Endothelial cell of umbilical vein (primary cell): ENCODE data around the gene NCS1. TPM values are rescaled to one million over a fixed set of nuclear protein-coding genes. Genes with fewer than 3 reads are reported as not detected.

ENCODE experiments used
- BruUV-seq: library from RNA; stranded (reverse); fragments of 400-500 nt; replicated peaks from 2 replicates; lab custom pipeline; 2021; lab: Mats Ljungman, UMichigan
- CTCF ChIA-PET: fragments of 300-600, 350-600 bp; sonication (Branson Sonifier 250); formaldehyde crosslinking; loops from one replicate; lab custom pipeline; 2021; ENCODE audit warnings: antibody characterized with exemption, inconsistent platforms; lab: Charles Lee
- POLR2A ChIA-PET: fragments of 300-600, 350-600 bp; sonication (Branson Sonifier 250); formaldehyde crosslinking; loops from one replicate; lab custom pipeline; 2021; ENCODE audit warnings: antibody characterized with exemption, inconsistent platforms; lab: Charles Lee
- DNase-seq: peaks from one replicate; pipeline ENCODE4 v3.0.0-alpha.2; 2011; ENCODE audit warnings: low read depth, low spot score
- FAIRE-seq: peaks from 2 replicates; lab custom pipeline; 2011; peaks lifted over from hg19 to GRCh38; lab: Jason Lieb, UNC
- H2AFZ ChIP-seq: 2 replicates; pipeline ENCODE4 v1.6.0; 2012; ENCODE audit warnings: low read depth, low read length, control low read depth, inconsistent platforms
- H3K27ac ChIP-seq: 2 replicates; pipeline ENCODE4 v1.5.1; 2011; ENCODE audit warnings: low read depth, mild to moderate bottlenecking, control low read depth, low read length, moderate library complexity; ENCODE audit not compliant: insufficient read depth
- H3K27me3 ChIP-seq, 2 experiments: 2 replicates each; pipeline versions ENCODE4 v1.6.0 to v1.6.1; 2011; ENCODE audit warnings: low read length in 2 of 2, mixed read lengths in 1 of 2; ENCODE audit not compliant: control insufficient read depth in 2 of 2, insufficient read depth in 2 of 2
- H3K36me3 ChIP-seq, 2 experiments: 2 replicates in 1 of 2; 3 replicates in 1 of 2; pipeline ENCODE4 v1.5.1; 2011; ENCODE audit warnings: low read length in 2 of 2, mild to moderate bottlenecking in 1 of 2, moderate library complexity in 1 of 2; ENCODE audit not compliant: control insufficient read depth in 2 of 2, insufficient read depth in 2 of 2; ENCODE audit errors: extremely low read depth in 1 of 2
- H3K4me1 ChIP-seq: 3 replicates; pipeline ENCODE4 v1.5.1; 2011; ENCODE audit warnings: mild to moderate bottlenecking, low read length; ENCODE audit not compliant: control insufficient read depth, insufficient read depth; ENCODE audit errors: extremely low read depth
- H3K4me2 ChIP-seq: 2 replicates; pipeline ENCODE4 v1.6.1; 2011; ENCODE audit warnings: low read length, control low read depth, mixed read lengths; ENCODE audit not compliant: insufficient read depth
- H3K4me3 ChIP-seq, 3 experiments: fragments of 200-600 bp in 1 of 3; sonication (generic), shearing (Covaris generic) in 1 of 3; replicated peaks in 1 of 3; 2 replicates each; pipeline ENCODE4 v1.5.1; 2011 to 2016; ENCODE audit warnings: control low read depth in 3 of 3, low read length in 3 of 3, mild to moderate bottlenecking in 2 of 3, inconsistent platforms in 1 of 3, low read depth in 1 of 3, moderate library complexity in 1 of 3; ENCODE audit not compliant: insufficient read depth in 1 of 3
- H3K79me2 ChIP-seq: 2 replicates; pipeline ENCODE4 v1.6.0; 2012; ENCODE audit warnings: low read length, inconsistent platforms; ENCODE audit not compliant: control insufficient read depth, insufficient read depth
- H3K9ac ChIP-seq: replicated peaks from 2 replicates; pipeline ENCODE3; 2011; ENCODE audit warnings: low read length, control low read depth; ENCODE audit not compliant: insufficient read depth; ENCODE audit errors: extremely low read depth
- H3K9me1 ChIP-seq: replicated peaks from 3 replicates; pipeline ENCODE4 v1.6.0; 2011; ENCODE audit warnings: mild to moderate bottlenecking, low read length; ENCODE audit not compliant: control insufficient read depth, insufficient read depth; ENCODE audit errors: extremely low read depth
- H3K9me3 ChIP-seq: replicated peaks from 2 replicates; pipeline ENCODE4 v1.5.1; 2012; ENCODE audit warnings: low read length, inconsistent platforms; ENCODE audit not compliant: control insufficient read depth, insufficient read depth
- H4K20me1 ChIP-seq: replicated peaks from 2 replicates; pipeline ENCODE3; 2011; ENCODE audit warnings: mild to moderate bottlenecking, low read length; ENCODE audit not compliant: control insufficient read depth, insufficient read depth; ENCODE audit errors: extremely low read depth
- EZH2 ChIP-seq: IDR thresholded peaks from 2 replicates; pipeline ENCODE4 v1.6.1; 2012; ENCODE audit warnings: borderline replicate concordance, low read depth, mild to moderate bottlenecking, moderate library complexity, low read length, inconsistent platforms; ENCODE audit not compliant: severe bottlenecking
- FOS ChIP-seq: IDR thresholded peaks from 2 replicates; pipeline ENCODE4 v1.6.1; 2011; ENCODE audit warnings: mild to moderate bottlenecking, low read length, moderate library complexity, borderline replicate concordance; ENCODE audit not compliant: insufficient read depth
- GATA2 ChIP-seq: IDR thresholded peaks from 2 replicates; pipeline ENCODE4 v1.7.0; 2011; ENCODE audit warnings: low read depth, mild to moderate bottlenecking, moderate library complexity, mixed read lengths, low read length; ENCODE audit not compliant: insufficient read length, insufficient read depth
- JUN ChIP-seq: IDR thresholded peaks from 2 replicates; pipeline ENCODE4 v1.6.1; 2011; ENCODE audit warnings: borderline replicate concordance, low read depth; ENCODE audit not compliant: insufficient read length, insufficient read depth
- MAX ChIP-seq: IDR thresholded peaks from 2 replicates; pipeline ENCODE4 v1.6.1; 2011; ENCODE audit not compliant: insufficient read depth, insufficient read length
- MYC ChIP-seq: IDR thresholded peaks from one replicate; pipeline ENCODE4 v1.6.1; 2011; ENCODE audit warnings: mild to moderate bottlenecking, low read depth, low read length
- POLR2A ChIP-seq: IDR thresholded peaks from 2 replicates; pipeline ENCODE4 v1.6.1; 2012; ENCODE audit warnings: low read depth, mild to moderate bottlenecking, control low read depth, low read length
- POLR2AphosphoS5 ChIP-seq: IDR thresholded peaks from 2 replicates; pipeline ENCODE4 v1.6.1; 2012; ENCODE audit warnings: low read depth, mild to moderate bottlenecking, control low read depth, low read length, moderate library complexity; ENCODE audit not compliant: insufficient read depth
- dilution Hi-C: fragments of 300-500 bp; cut with MboI; formaldehyde crosslinking; loops from one replicate; pipeline ENCODE4 v1.15.0; 2019; ENCODE audit warnings: low sequenced_read_pairs; ENCODE audit not compliant: extremely low pct_ligation_motif_present
- intact Hi-C: fragments of 100-400 bp; cut with micrococcal nuclease; formaldehyde crosslinking; loops from one replicate; pipeline ENCODE4 v1.10.0; 2022
- polyA plus RNA-seq, 4 experiments: library from polyadenylated mRNA; depleted of rRNA in 3 of 4; stranded (reverse) in 3 of 4; unstranded in 1 of 4; fragments of >200 nt; gene quantifications; 2 replicates each; pipeline versions ENCODE4 v1.2.1 to v1.2.3, GENCODE V29; 2011 to 2012; ENCODE audit warnings: missing spikeins in 1 of 4
- total RNA-seq: library from RNA; stranded (reverse); gene quantifications from 2 replicates; pipeline ENCODE4 v1.2.3, GENCODE V29; 2021

NCS1 gene
- total and polyA plus RNA-seq, 2 donors (not counting 3 experiments of a cell fraction or from before 2014, with no cell fraction given): 53.6 to 77.4 TPM

GRCh38 chr9:130239741-130240241 lies 67.6 kb downstream of the NCS1 start:
- H2AFZ ChIP-seq: no peak overlapping the region
- no peaks in the 10 kb centered on the region for H3K79me2 ChIP-seq
- no peak overlapping the region for H3K27ac ChIP-seq
- peaks cover 3% of the 10 kb centered on the region for H3K4me1 ChIP-seq
- no TSS peak for BruUV-seq
- ChIA-PET CTCF (interaction anchor here (0.6 to 1.7 kb wide), 2 partner anchors 132 to 757 kb away, joined by 3 to 8 read pairs; no protein-coding TSS in a partner anchor), POLR2A (no interaction called here)
- H3K9ac ChIP-seq: no peak overlapping the region
- dilution Hi-C loops: no loop called here
- H3K9me3 ChIP-seq: no peaks in the 10 kb centered on the region
- H3K4me2 ChIP-seq: no peak overlapping the region
- no peaks in the 10 kb centered on the region for H3K27me3 ChIP-seq
- no peaks in the 10 kb centered on the region for H4K20me1 ChIP-seq
- no peak for TF ChIP-seq GATA2
- no peak for TF ChIP-seq FOS
- no peak for TF ChIP-seq POLR2AphosphoS5
- no peak for TF ChIP-seq POLR2A
- no peak for TF ChIP-seq EZH2
- TF ChIP-seq JUN: no peak
- TF ChIP-seq MYC: no peak
- TF ChIP-seq MAX: no peak
- H3K36me3 ChIP-seq: no peaks in the 10 kb centered on the region
- intact Hi-C loops: loop anchor here (10.0 kb wide), 1 partner anchor 355 kb away; no protein-coding TSS in a partner anchor
- no peaks in the 10 kb centered on the region for H3K9me1 ChIP-seq
- no peak for DNase-seq
- no peak overlapping the region for H3K4me3 ChIP-seq
- no peak for FAIRE-seq
